ENCODE results near the gene KRT36. TPM values are rescaled to one million over a fixed set of nuclear protein-coding genes. Genes with fewer than 3 reads are reported as not detected.

Gene KRT36
- total and polyA plus RNA-seq, 10 of the 15 experiments (the other 5 are each of a cell fraction or from before 2014, with no cell fraction given), result not detected

GRCh38 chr17:41462705-41463104, 27.0 kb downstream of the KRT36 start (continued):
- TF ChIP-seq TCF7 (IDR thresholded peaks at IDR 0.05; ENCODE audit: borderline replicate concordance), result no peak

GRCh38 chr17:41457676-41458075, 32.0 kb downstream of the KRT36 start:
- no peaks in the 10 kb centered on the region; a peak in 1 of 4 replicates for H3K27me3 ChIP-seq (replicated peaks in 1 of 2; ENCODE audit: control insufficient read depth in 2 of 2, insufficient read depth in 2 of 2, low read length in 1 of 2)
- in situ Hi-C loops (cut with MboI), result no loop called here
- no peak for ATAC-seq
- no peaks in the 10 kb centered on the region for H3K79me2 ChIP-seq (ENCODE audit: control insufficient read depth, insufficient read depth, low read length)
- 5% methylated on average over 4 of the region's 4 CpGs for WGBS (ENCODE audit: insufficient coverage, insufficient replicate concordance, low lambda C conversion rate, missing lambda C conversion rate)
- DNase-seq (ENCODE audit: low read depth, low spot score), result no peak
- no peak for FAIRE-seq
- RAD21 ChIA-PET (ENCODE audit: unreplicated experiment), result interaction anchor here (1.0 kb wide), 1 partner anchor 11 kb away, joined by 3 read pairs; no protein-coding TSS in a partner anchor
- H3K4me3 ChIP-seq, result no peak overlapping the region
- H3K4me2 ChIP-seq (ENCODE audit: control insufficient read depth, insufficient read depth), result no peak overlapping the region
- no peaks in the 10 kb centered on the region for H3K36me3 ChIP-seq (ENCODE audit: control insufficient read depth in 2 of 2, insufficient read depth in 2 of 2, low read length in 1 of 2)
- no peak overlapping the region for H2AFZ ChIP-seq (ENCODE audit: control insufficient read depth, low read depth, low read length)
- no peak overlapping the region for H3K9ac ChIP-seq (ENCODE audit: control insufficient read depth, insufficient read depth, low read length)
- intact Hi-C loops (cut with micrococcal nuclease; ENCODE audit: unreplicated experiment), result no loop called here
- no peaks in the 10 kb centered on the region for H3K4me1 ChIP-seq (ENCODE audit: control insufficient read depth, insufficient read depth, low read length)
- no peaks in the 10 kb centered on the region for H3K9me3 ChIP-seq (replicated peaks; ENCODE audit: control insufficient read depth, insufficient read depth, low read length)
- BruUV-seq (replicated peaks), result no TSS peak
- POLR2A ChIA-PET, result no interaction called here
- CTCF ChIA-PET, result interaction anchor here (0.7 to 1.2 kb wide), 2 partner anchors 29 to 91 kb away, joined by 3 to 5 read pairs; no protein-coding TSS in a partner anchor
- no peaks in the 10 kb centered on the region; the same call in 1 of the 2 replicates for H4K20me1 ChIP-seq (ENCODE audit: control insufficient read depth, insufficient read depth)
- SMC1A ChIA-PET (ENCODE audit: uncharacterized antibody, unreplicated experiment), result no interaction called here
- no peak overlapping the region for H3K27ac ChIP-seq (ENCODE audit: control insufficient read depth, insufficient read depth)
- TF ChIP-seq KDM1A (IDR thresholded peaks at IDR 0.05; ENCODE audit: borderline replicate concordance) (no peak), SPI1 (IDR thresholded peaks at IDR 0.05; ENCODE audit: borderline replicate concordance, insufficient read depth, low read depth, low read length) (no peak), RAD51 (IDR thresholded peaks at IDR 0.05) (no peak), FOXM1 (IDR thresholded peaks at IDR 0.05; ENCODE audit: low read depth, low read length) (no peak), EP300 (IDR thresholded peaks at IDR 0.05; ENCODE audit: borderline replicate concordance in 1 of 2, control insufficient read depth in 1 of 2, low read depth in 2 of 2, low read length in 2 of 2) (no peak), SMAD5 (IDR thresholded peaks at IDR 0.05; ENCODE audit: low read depth) (no peak), IRF5 (IDR thresholded peaks at IDR 0.05; ENCODE audit: borderline replicate concordance) (no peak), ZNF274 (IDR thresholded peaks at IDR 0.05; ENCODE audit: insufficient read depth, insufficient read length) (no peak), CHD4 (IDR thresholded peaks at IDR 0.05) (no peak)
